Esophagus muscularis mucosa (tissue), 4 donors: ENCODE data around the gene MPEG1. TPM values are rescaled to one million over a fixed set of nuclear protein-coding genes. Genes with fewer than 3 reads are reported as not detected.
A peak's percentile ranks its signal among the peaks of the same experiment; 100 is the strongest.

Experiments used
- DNase-seq: peaks from one replicate; pipeline ENCODE4 v3.0.0-alpha.2; 2017; ENCODE audit errors: extremely low spot score
- H3K27ac ChIP-seq, 4 donors: fragments of 200-600 bp; sonication (generic); replicated peaks in 1 of 4; 1 replicate in 3 of 4; 2 replicates in 1 of 4; pipeline ENCODE4 v1.5.1; 2016 to 2019; ENCODE audit warnings: mild to moderate bottlenecking in 1 of 4
- H3K27me3 ChIP-seq, 4 donors: fragments of 200-600 bp; sonication (generic); one replicate each; pipeline versions ENCODE4 v1.5.1 to v1.6.0; 2016 to 2019
- H3K36me3 ChIP-seq, 4 donors: fragments of 200-600 bp; sonication (generic); one replicate each; pipeline ENCODE4 v1.5.1; 2016 to 2019
- H3K4me1 ChIP-seq, 4 donors: fragments of 200-600 bp; sonication (generic); one replicate each; pipeline ENCODE4 v1.5.1; 2016 to 2019
- H3K4me3 ChIP-seq, 4 donors: fragments of 200-600 bp; sonication (generic); 1 replicate in 2 of 4; 2 replicates in 2 of 4; pipeline ENCODE4 v1.5.1; 2016 to 2019; ENCODE audit warnings: mild to moderate bottlenecking in 4 of 4, moderate library complexity in 1 of 4
- H3K9me3 ChIP-seq, 4 donors: fragments of 200-600 bp; sonication (generic); 1 replicate in 3 of 4; 2 replicates in 1 of 4; pipeline ENCODE4 v1.5.1; 2016 to 2019
- EP300 ChIP-seq: sonication (generic); formaldehyde crosslinking; IDR thresholded peaks from one replicate; pipeline ENCODE4 v1.6.1; 2017; ENCODE audit warnings: antibody characterized with exemption
- POLR2A ChIP-seq: fragments of 450-650 bp; IDR thresholded peaks from one replicate; pipeline ENCODE4 v1.6.1; 2017; ENCODE audit warnings: antibody characterized with exemption, moderate library complexity, mild to moderate bottlenecking, low read depth
- POLR2AphosphoS5 ChIP-seq, 2 donors: sonication (generic); formaldehyde crosslinking; IDR thresholded peaks; one replicate each; pipeline ENCODE4 v1.6.1; 2017; ENCODE audit warnings: antibody characterized with exemption in 2 of 2
- WGBS: methylation state at CpG from one replicate; pipeline ENCODE4 v1.1.5; 2018; 5-methylcytosine and 5-hydroxymethylcytosine counted together
- intact Hi-C: fragments of 100-400 bp; cut with DNase I; formaldehyde crosslinking; loops from one replicate; pipeline ENCODE4 v1.15.1; 2023
- total RNA-seq, 4 donors: library from RNA; depleted of rRNA; stranded (reverse); fragments of >200 nt; gene quantifications; one replicate each; pipeline versions ENCODE4 v1.1.0 to v1.2.1, GENCODE V29; 2016
- TF ChIP-seq, protein P1 (sequence below), 3 experiments: fragments of 200-600 bp in 2 of 3; fragments of 450-650 bp in 1 of 3; sonication (generic) in 2 of 3; IDR thresholded peaks; one replicate each; pipeline ENCODE4 v1.5.1; 2017 to 2019; ENCODE audit warnings: antibody characterized with exemption in 3 of 3, mild to moderate bottlenecking in 2 of 3, moderate library complexity in 1 of 3

MPEG1 gene
- total RNA-seq, 4 donors from 2014 or later = 10.1 to 36.1 (median 14.8) TPM

DNA sequence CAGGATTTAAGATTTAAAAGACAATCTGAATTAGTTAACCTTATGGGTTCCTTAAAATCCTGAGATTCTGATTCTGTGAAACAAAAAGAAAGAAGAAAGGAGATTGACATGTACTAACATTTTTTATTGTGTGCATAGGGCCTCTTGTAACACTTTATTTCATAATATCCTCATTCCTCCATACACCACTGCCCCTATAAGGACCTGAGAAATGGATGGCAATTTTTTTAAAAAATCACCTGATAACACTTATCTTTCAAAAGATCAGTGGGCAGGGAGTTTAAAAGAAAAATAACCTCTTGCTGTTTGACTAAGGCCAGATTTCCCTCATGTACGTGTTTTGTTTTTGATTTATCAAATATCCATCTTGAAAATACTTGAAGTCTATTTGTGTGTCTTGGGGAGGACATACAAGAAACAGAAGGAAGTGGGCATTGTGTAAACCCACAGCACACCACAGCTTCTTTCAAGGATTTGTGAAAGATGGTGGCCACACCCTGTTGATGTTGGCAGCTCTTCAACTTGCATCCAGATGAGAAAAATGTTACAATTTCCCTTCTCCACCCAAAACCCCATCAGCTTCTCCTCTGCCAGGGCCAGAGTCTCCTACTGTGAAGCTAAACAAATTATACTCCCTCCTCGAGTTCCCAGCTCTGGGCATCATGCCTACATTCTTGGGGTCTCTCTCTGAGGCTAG is 35.0 kb upstream of the MPEG1 start:
- WGBS = 21% methylated on average over 2 of the region's 2 CpGs
- DNase-seq = no peak
- no peak overlapping the region for H3K4me3 ChIP-seq
- no peaks in the 10 kb centered on the region for H3K36me3 ChIP-seq
- intact Hi-C loops = no loop called here
- TF ChIP-seq, protein P1, sequence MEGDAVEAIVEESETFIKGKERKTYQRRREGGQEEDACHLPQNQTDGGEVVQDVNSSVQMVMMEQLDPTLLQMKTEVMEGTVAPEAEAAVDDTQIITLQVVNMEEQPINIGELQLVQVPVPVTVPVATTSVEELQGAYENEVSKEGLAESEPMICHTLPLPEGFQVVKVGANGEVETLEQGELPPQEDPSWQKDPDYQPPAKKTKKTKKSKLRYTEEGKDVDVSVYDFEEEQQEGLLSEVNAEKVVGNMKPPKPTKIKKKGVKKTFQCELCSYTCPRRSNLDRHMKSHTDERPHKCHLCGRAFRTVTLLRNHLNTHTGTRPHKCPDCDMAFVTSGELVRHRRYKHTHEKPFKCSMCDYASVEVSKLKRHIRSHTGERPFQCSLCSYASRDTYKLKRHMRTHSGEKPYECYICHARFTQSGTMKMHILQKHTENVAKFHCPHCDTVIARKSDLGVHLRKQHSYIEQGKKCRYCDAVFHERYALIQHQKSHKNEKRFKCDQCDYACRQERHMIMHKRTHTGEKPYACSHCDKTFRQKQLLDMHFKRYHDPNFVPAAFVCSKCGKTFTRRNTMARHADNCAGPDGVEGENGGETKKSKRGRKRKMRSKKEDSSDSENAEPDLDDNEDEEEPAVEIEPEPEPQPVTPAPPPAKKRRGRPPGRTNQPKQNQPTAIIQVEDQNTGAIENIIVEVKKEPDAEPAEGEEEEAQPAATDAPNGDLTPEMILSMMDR (IDR thresholded peaks at IDR 0.05) = no peak
- TF ChIP-seq POLR2A = no peak
- TF ChIP-seq POLR2AphosphoS5 (IDR thresholded peaks at IDR 0.05) = no peak
- no peak for TF ChIP-seq EP300
- no peaks in the 10 kb centered on the region for H3K27me3 ChIP-seq
- H3K27ac ChIP-seq = no peak overlapping the region
- peaks cover 0 to 9% (median 2%) of the 10 kb centered on the region in 4 donors for H3K4me1 ChIP-seq
- H3K9me3 ChIP-seq = no peaks in the 10 kb centered on the region

DNA sequence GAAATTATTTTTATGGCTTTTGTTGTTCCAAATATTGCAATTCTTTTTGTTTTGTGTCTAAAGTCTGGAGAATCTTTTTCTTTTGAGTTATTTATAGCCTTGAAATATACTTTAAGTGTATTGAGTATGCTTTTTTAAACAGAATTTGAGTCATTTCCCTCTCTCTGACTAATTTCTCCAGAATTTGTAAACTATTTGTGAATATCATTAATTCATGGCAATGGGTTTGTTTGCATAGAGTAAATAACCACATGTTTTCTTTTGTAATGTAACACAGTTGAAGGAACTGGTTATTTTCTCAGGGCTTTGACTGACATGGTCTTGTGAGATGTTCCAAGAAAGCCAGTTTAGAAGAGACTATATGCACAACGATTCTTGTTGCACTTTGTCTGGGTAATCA is 30.9 kb upstream of the MPEG1 start:
- intact Hi-C loops = no loop called here
- no peak for DNase-seq
- H3K4me3 ChIP-seq = no peak overlapping the region
- WGBS = 77% methylated on average over 1 of the region's 1 CpG
- no peaks in the 10 kb centered on the region for H3K9me3 ChIP-seq
- no peak overlapping the region for H3K27ac ChIP-seq
- TF ChIP-seq EP300 (no peak), POLR2A (no peak), POLR2AphosphoS5 (IDR thresholded peaks at IDR 0.05) (no peak)
- TF ChIP-seq, protein P1 (IDR thresholded peaks at IDR 0.05) = no peak
- no peaks in the 10 kb centered on the region for H3K36me3 ChIP-seq
- no peaks in the 10 kb centered on the region for H3K27me3 ChIP-seq
- H3K4me1 ChIP-seq = peaks cover 0 to 9% (median 2%) of the 10 kb centered on the region in 4 donors

DNA sequence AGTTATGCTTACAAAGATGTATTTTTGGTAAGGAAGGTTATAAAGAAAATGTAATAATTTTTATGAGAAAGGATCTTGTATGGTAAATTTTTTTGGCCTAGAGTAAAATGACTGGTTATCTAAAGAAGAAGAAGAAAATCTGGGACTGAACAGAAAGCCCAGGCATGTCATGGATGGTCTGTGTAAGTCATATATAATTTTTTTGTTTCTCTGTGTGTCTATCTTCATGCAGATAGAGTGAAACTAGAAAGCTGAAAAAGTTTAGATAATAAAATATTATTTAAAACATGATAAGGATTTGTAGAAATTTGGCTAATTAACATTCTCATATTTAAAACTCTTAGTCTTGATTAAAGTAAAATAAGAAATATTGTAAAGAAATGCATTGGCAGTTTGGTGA is 27.6 kb upstream of the MPEG1 start:
- Histone ChIP-seq H3K27ac (no peak overlapping the region), H3K4me3 (no peak overlapping the region), H3K9me3 (no peaks in the 10 kb centered on the region), H3K4me1 (no peaks in the 10 kb centered on the region), H3K36me3 (no peaks in the 10 kb centered on the region), H3K27me3 (no peaks in the 10 kb centered on the region)
- intact Hi-C loops = no loop called here
- no peak for DNase-seq
- no peak for TF ChIP-seq POLR2A
- no peak for TF ChIP-seq EP300
- TF ChIP-seq, protein P1 (IDR thresholded peaks at IDR 0.05) = no peak
- TF ChIP-seq POLR2AphosphoS5 (IDR thresholded peaks at IDR 0.05) = no peak

DNA sequence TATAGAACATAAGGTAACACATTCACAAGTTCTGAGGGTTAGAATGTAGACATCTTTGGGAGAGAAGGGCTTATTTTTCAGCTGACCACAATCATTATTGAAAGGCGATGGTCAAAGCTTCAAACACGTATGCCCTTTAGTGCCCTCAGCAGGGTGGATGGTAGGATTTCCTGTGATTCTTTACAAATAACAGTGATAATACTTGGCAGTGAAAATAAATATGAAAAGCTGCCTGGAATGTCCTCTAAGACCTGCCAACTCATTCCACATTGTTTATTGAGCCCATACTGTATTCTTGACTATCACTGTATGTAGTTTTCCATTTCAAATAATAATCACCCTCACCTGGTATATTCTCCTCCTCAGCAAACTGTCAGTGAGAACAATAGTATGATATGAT is 13.7 kb upstream of the MPEG1 start:
- Histone ChIP-seq H3K4me1 (peaks cover 10 to 21% (median 14%) of the 10 kb centered on the region in 4 donors), H3K27ac (no peak overlapping the region), H3K36me3 (no peaks in the 10 kb centered on the region), H3K4me3 (no peak overlapping the region), H3K27me3 (no peaks in the 10 kb centered on the region), H3K9me3 (peaks cover 0 to under 1% (median 0%) of the 10 kb centered on the region in 4 donors)
- intact Hi-C loops = no loop called here
- DNase-seq = no peak
- 57% methylated on average over 2 of the region's 2 CpGs for WGBS
- TF ChIP-seq POLR2AphosphoS5 (IDR thresholded peaks at IDR 0.05) (no peak), POLR2A (no peak), EP300 (no peak)
- TF ChIP-seq, protein P1 (IDR thresholded peaks at IDR 0.05) = no peak

DNA sequence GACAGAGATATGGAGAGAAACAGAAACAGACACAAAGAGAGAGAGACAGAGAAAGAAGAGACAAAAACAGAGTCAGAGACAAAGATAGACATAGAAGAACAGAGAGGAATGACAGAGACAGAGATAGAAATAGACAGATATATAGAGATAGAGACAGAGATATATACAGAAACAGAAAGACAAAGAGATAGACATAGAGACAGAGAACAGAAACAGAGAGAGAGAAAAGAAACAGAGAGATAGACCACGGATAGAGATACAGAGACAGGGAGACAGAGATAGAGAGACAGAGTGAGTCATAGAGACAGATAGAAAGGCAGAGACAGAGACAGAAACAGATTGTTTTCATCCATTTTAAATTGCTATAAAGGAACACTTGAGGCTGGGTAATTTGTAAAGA is 12.3 kb upstream of the MPEG1 start:
- WGBS = 73% methylated on average over 1 of the region's 1 CpG
- DNase-seq = no peak
- Histone ChIP-seq H3K27me3 (no peaks in the 10 kb centered on the region), H3K4me1 (peaks cover 10 to 21% (median 17%) of the 10 kb centered on the region in 4 donors), H3K27ac (peak overlapping the region in 3 of 4 donors; percentile 38 to 70 (median 63)), H3K36me3 (no peaks in the 10 kb centered on the region), H3K9me3 (no peaks in the 10 kb centered on the region), H3K4me3 (no peak overlapping the region)
- intact Hi-C loops = no loop called here
- TF ChIP-seq POLR2AphosphoS5 (IDR thresholded peaks at IDR 0.05) (no peak), POLR2A (no peak), EP300 (no peak)
- TF ChIP-seq, protein P1 (IDR thresholded peaks at IDR 0.05) = no peak
